GM19099 (cell line): Measurements from ENCODE around the gene PRH2.

ENCODE experiments used
- POLR2A ChIP-seq: IDR thresholded peaks from 3 replicates; pipeline ENCODE4 v1.6.1; 2011; ENCODE audit warnings: low read depth; ENCODE audit not compliant: insufficient read length; ENCODE audit errors: extremely low read depth

The PRH2 gene

DNA sequence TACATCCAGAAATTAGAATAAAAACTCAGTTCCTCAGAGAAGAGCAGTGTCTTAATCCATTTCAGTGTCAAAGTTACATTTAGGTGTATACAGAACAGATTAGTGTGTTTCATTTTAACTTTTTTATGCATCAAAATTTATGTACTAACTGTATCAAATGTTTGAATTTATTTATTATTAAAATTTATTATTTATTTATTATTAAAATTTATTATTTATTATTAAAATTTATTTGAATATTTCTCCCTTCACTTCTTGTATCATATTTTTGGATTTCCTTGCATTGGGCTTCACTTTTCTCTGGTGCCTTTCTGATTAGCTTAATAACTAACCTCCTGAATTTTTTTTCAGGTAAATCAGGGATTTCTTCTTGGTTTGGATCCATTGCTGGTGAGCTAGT, 12.3 kb downstream of the PRH2 start:
- TF ChIP-seq POLR2A = no peak

DNA sequence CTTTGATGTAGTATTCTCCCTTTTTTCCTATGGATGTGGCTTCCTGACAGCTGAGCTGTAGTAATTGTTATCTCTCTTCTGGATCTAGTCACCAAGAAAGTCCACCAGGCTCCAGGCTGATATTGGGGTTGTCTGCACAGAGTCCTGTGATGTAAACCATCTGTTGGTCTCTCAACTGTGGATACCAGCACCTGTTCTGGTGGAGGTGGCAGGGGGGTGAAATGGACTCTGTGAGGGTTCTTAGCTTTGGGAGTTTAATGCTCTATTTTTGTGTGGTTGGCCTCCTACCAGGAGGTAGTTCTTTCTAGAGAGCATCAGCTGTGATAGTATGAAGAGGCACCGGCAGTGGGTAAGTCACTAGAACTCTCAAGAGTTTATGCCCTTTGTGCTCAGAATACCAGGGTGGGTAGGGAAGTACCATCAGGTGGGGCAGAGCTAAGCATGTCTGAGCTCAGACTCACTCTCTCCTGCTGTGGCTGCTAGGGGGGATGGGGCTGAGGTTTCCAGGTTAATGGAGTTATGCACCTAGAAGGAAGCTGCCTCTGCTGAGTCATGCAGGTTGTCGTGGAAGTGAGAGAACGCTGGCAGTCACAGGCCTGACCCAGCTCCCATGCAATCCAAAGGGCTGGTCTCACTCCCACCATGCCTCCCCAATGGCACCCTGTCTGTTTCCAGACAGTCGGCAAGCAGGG, 13.0 kb downstream of the PRH2 start:
- no peak for TF ChIP-seq POLR2A

- no peak for TF ChIP-seq POLR2A
Measured at GRCh38 chr12:10943167-10943566, 14.1 kb downstream of the PRH2 start.

DNA sequence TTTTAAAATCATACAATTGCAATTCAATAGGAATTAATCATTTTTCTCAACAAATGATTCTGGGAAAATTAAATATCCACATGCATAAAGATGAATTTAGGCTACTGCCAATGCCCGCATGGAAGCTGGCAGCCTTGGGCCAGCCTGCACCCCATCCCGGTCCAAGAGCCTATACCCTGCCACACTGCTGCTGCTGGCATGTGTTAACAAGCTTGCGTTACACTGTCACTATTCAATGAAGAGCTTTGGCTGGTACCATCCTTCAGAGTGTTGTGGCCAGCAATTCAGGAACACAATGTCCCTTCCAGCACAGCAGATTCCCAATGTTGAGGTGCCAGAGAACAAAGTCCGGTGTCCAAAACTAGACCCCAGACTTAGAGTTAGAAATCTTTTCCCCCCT, 23.6 kb downstream of the PRH2 start:
- TF ChIP-seq POLR2A = no peak

DNA sequence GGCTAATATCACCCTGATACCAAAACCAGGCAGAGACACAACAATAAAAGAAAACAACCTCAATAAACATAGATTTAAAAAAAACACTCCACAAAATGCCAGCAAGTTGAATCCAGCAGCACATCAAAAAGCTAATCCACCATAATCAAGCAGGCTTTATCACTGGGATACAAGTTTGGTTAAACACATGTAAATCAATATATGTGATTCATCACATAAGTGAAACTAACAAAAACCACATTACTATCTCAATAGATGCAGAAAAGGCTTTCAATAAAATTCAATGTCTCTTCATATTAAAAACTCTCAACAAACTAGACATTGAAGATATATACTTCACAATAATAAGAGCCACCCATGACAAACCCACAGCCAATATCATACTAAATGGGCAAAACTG, 27.0 kb downstream of the PRH2 start:
- TF ChIP-seq POLR2A = no peak

DNA sequence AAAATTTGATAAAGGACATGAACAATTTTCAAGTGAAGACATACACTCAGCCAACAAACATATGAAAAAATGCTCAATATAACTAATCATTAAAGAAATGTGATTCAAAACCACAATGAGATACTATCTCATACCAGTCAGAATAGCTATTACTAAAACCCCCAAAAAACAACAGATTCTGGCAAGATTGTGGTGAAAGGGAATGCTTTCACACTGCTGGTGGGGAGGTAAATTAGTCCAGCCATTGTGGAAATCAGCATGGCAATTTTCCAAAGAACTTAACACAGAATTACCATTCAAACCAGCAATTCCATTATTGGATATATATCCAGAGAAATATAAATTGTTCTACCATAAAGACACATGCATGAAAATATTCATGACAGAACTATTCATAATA, 28.7 kb downstream of the PRH2 start:
- TF ChIP-seq POLR2A = no peak

DNA sequence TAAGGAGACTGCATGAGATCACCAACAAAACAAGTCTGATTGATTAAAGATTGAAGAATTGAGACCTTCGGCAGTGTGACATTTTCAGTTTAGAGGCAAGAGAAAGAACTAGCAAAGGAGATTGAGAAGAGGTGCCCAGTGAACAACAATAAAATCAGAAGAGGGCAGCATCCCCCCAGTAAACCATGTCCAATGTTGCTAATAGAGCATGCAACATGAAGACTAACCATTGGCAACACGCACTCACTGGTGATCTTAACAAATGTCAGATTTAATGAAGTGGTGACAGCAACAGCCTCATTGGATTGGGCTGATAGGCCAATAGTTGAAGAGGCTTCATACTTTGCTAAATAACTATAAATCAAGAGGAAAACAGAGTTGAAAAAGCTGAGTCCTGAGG, 30.8 kb downstream of the PRH2 start:
- TF ChIP-seq POLR2A = no peak

DNA sequence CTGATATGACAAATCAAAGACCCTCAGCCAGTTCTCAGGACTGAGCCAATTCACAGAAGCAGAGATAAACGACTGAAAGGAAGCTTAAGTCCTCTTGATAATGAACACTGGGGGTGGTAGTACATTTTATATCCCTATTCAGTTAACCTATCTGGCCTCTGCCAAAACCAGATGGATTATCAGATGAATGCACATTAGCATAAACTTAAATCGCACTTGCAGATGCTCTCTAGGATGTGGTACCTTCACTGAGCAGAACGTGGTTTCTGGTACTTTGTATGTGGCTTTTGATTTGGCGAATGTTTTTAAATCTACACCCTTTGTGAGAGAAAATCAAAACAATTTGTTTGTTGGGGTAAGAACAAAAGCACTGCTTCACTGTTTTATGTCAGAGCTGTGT, 31.2 kb downstream of the PRH2 start:
- no peak for TF ChIP-seq POLR2A

DNA sequence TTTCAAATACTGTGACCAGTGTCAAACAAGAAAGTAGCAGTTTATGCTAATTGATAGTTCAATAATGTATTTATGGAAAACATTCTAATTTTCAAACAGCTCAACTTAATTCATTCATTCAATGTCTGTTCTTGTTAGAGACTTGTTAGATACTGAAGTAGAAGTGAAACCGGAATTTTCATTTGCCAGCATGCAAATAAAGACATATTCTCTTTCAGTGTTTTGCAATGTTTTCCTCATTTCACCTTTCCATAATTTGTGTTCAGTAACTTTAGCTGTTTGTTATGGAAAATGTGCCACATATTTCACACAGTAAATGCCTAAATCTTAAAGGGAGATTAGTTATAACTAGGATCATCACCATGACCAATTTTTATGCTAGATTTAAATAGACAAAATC, 36.4 kb downstream of the PRH2 start:
- no peak for TF ChIP-seq POLR2A

- no peak for TF ChIP-seq POLR2A
Measured at GRCh38 chr12:10966314-10966713, 37.3 kb downstream of the PRH2 start.

GRCh38 chr12:10967409-10967808, 38.4 kb downstream of the PRH2 start:
- no peak for TF ChIP-seq POLR2A

GRCh38 chr12:10968765-10969456, 39.9 kb downstream of the PRH2 start:
- TF ChIP-seq POLR2A = no peak

DNA sequence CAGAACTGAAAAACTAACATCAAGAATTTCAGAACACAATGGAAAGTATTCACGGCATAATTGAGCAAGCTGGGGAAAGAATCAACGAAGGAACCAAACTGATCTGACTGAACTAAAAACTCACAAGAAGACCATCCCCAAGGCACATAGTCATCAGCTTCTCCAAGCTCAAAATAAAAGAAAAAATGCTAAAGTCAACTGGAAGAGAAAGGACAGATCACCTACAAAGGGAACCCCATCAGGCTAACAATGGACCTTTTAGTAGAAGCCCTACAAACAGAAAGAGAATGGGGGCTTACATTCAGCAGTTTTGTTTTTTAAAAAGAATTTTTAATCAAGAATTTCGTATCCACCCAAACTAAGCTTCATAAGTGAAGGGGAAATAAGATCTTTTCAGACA, 45.9 kb downstream of the PRH2 start:
- no peak for TF ChIP-seq POLR2A

DNA sequence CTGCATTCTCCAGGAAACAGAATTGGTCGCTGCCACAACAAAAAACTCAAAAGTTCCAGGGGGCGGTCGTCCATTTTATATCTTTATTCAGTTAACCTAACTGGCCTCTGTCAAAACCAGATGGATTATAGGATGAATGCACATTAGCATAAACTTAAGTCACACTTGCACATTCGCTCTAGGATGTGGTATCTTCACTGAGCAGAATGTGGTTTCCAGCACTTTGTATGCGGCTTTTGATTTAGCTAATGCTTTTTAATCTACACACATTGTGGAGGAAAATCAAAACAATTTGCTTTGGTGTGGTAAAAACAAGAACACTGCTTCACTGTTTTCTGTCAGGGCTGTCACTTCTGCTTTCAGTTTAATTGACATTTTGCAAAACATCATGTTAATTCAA, 53.2 kb downstream of the PRH2 start:
- TF ChIP-seq POLR2A = no peak
